ENCODE results near the gene UQCC3. TPM values are rescaled to one million over a fixed set of nuclear protein-coding genes. Genes with fewer than 3 reads are reported as not detected.
A peak's percentile ranks its signal among the peaks of the same experiment; 100 is the strongest.

Gene UQCC3
- total RNA-seq, 6 donors from 2014 or later: 5.0 to 12.6 (median 6.7) TPM

DNA sequence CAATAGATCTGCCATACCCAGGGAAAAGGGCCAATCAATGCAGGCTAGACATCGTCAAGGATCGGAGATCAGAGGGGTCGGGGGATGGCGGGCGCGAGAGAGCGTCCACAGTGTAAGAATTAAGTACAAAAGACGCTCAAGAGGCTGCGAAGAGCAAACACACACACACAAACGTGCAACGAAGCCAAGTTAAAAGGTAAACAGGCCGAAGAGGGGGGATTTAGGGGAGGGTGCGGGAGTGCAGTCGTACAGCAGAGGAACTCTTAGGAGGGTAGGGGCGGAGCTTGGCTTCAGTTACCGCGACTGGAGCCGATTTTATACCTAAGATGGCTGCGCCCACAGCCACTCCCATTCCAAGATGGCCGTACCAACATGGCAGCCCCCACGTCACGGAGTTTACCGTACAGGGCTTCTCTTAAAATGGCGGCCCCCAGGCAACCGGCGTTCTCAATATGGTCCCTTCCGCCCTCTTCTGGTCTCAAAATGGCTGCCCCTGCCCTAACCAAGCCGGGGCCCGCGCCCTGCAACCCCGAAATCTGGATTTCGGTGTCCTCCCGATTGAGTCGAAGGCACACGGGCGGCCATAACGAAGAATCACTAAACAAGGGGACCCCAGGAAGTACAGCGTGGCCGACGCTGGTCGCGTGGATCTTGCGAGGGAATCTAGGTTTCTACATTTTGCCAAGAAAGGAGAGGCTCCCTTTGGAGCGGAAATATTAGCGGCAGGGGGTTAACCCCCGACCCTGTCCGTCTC is 38.0 kb downstream of the UQCC3 start:
- DNase-seq (peak; percentile 90 to 99), ATAC-seq (ENCODE audit: low FRiP score in 2 of 2) (peak; percentile 94)
- Histone ChIP-seq H3K36me3 (peaks cover 5 to 39% (median 32%) of the 10 kb centered on the region in 4 donors), H3K9me3 (no peaks in the 10 kb centered on the region), H3K4me1 (peaks cover 37 to 61% (median 47%) of the 10 kb centered on the region in 4 donors), H3K4me3 (peak overlapping the region; percentile 49 to 66 (median 54)), H3K27ac (peak overlapping the region; percentile 93 to 98 (median 95)), H3K27me3 (no peaks in the 10 kb centered on the region)
- WGBS, 2 donors: 1% methylated on average over 44 to 47 of the region's 47 CpGs
- TF ChIP-seq POLR2AphosphoS5 (IDR thresholded peaks at IDR 0.05): peak; percentile 73 to 87
- TF ChIP-seq, protein P1, sequence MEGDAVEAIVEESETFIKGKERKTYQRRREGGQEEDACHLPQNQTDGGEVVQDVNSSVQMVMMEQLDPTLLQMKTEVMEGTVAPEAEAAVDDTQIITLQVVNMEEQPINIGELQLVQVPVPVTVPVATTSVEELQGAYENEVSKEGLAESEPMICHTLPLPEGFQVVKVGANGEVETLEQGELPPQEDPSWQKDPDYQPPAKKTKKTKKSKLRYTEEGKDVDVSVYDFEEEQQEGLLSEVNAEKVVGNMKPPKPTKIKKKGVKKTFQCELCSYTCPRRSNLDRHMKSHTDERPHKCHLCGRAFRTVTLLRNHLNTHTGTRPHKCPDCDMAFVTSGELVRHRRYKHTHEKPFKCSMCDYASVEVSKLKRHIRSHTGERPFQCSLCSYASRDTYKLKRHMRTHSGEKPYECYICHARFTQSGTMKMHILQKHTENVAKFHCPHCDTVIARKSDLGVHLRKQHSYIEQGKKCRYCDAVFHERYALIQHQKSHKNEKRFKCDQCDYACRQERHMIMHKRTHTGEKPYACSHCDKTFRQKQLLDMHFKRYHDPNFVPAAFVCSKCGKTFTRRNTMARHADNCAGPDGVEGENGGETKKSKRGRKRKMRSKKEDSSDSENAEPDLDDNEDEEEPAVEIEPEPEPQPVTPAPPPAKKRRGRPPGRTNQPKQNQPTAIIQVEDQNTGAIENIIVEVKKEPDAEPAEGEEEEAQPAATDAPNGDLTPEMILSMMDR (IDR thresholded peaks at IDR 0.05): peak in 2 of 6 experiments; percentile 15 to 31
- peak in 3 of 4 donors; percentile 51 to 84 (median 77) for TF ChIP-seq POLR2A (IDR thresholded peaks at IDR 0.05)
- TF ChIP-seq EP300 (IDR thresholded peaks at IDR 0.05): peak in 1 of 4 donors; percentile 29

- no peak for DNase-seq
- 62 to 66% methylated on average over 7 of the region's 7 CpGs for WGBS, 2 donors
- peak overlapping the region; percentile 44 to 66 (median 54) for H3K4me3 ChIP-seq
- H3K36me3 ChIP-seq: peaks cover 11 to 45% (median 37%) of the 10 kb centered on the region in 4 donors
- no peaks in the 10 kb centered on the region for H3K9me3 ChIP-seq
- TF ChIP-seq POLR2A (IDR thresholded peaks at IDR 0.05) (no peak), POLR2AphosphoS5 (IDR thresholded peaks at IDR 0.05) (no peak), EP300 (IDR thresholded peaks at IDR 0.05) (no peak)
- TF ChIP-seq, protein P1 (IDR thresholded peaks at IDR 0.05): no peak
- peaks cover 36 to 65% (median 47%) of the 10 kb centered on the region in 4 donors for H3K4me1 ChIP-seq
- H3K27me3 ChIP-seq: no peaks in the 10 kb centered on the region
- H3K27ac ChIP-seq: peak overlapping the region; percentile 93 to 98 (median 95)
- peak in 1 of 2 donors; percentile 1 for ATAC-seq (ENCODE audit: low FRiP score in 2 of 2)
These were observed 38.5 kb downstream of the UQCC3 start for GRCh38 chr11:62710001-62710345.

DNA sequence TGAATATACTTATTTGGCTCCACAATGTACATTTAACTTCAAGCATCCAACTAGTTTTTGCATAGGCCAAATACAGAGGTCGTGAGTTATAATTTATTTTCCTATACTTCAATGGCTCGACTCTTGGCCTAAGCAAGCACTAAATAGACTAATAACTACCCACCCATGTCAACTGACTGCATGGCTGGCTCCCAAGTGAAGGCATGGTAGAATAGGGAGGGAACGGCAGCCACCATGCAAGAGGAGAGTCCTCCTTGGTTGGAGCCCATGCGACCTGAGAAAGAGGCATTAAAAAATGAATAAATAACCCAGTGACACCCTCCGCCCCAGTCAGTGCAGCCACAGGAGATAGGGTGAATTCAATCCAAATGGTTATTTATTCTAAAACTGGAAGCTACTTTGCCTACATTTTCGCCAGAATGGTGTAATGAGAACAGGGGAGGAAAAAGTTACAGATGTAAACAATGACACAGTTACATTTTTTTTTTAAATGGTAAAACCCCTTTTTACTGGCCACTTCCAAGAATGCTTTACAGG is 40.9 kb downstream of the UQCC3 start:
- DNase-seq (no peak), ATAC-seq (ENCODE audit: low FRiP score in 2 of 2) (no peak)
- H3K27me3 ChIP-seq: no peaks in the 10 kb centered on the region
- H3K4me1 ChIP-seq: peaks cover 19 to 52% (median 31%) of the 10 kb centered on the region in 4 donors
- TF ChIP-seq, protein P1 (IDR thresholded peaks at IDR 0.05): no peak
- TF ChIP-seq POLR2AphosphoS5 (IDR thresholded peaks at IDR 0.05) (no peak), POLR2A (IDR thresholded peaks at IDR 0.05) (no peak)
- WGBS, 2 donors: 88 to 89% methylated on average over 6 of the region's 6 CpGs
- H3K9me3 ChIP-seq: no peaks in the 10 kb centered on the region
- no peak overlapping the region for H3K4me3 ChIP-seq
- peak overlapping the region in 2 of 4 donors; percentile 39 to 70 for H3K27ac ChIP-seq
- H3K36me3 ChIP-seq: peaks cover 33 to 69% (median 61%) of the 10 kb centered on the region in 4 donors

GRCh38 chr11:62712861-62713260 is 41.4 kb downstream of the UQCC3 start:
- no peak for TF ChIP-seq POLR2A (IDR thresholded peaks at IDR 0.05)
- TF ChIP-seq EP300 (IDR thresholded peaks at IDR 0.05): no peak
- TF ChIP-seq POLR2AphosphoS5 (IDR thresholded peaks at IDR 0.05): no peak
- TF ChIP-seq, protein P1 (IDR thresholded peaks at IDR 0.05): no peak
- Histone ChIP-seq H3K27ac (peak overlapping the region; percentile 6 to 70 (median 34)), H3K27me3 (no peaks in the 10 kb centered on the region), H3K4me1 (peaks cover 19 to 52% (median 29%) of the 10 kb centered on the region in 4 donors), H3K4me3 (no peak overlapping the region), H3K9me3 (no peaks in the 10 kb centered on the region), H3K36me3 (peaks cover 38 to 74% (median 66%) of the 10 kb centered on the region in 4 donors)
- ATAC-seq (ENCODE audit: low FRiP score in 2 of 2): no peak
- WGBS, 2 donors: 65 to 67% methylated on average over 3 of the region's 3 CpGs
- no peak for DNase-seq
